ENCODE measurements around the gene PPP2R5D. TPM values are rescaled to one million over a fixed set of nuclear protein-coding genes. Genes with fewer than 3 reads are reported as not detected.
A peak's percentile ranks its signal among the peaks of the same experiment; 100 is the strongest.

Gene PPP2R5D
- total RNA-seq, 2 donors from 2014 or later, result 57.5 to 59.1 TPM

GRCh38 chr6:43052225-43052841 lies 68.0 kb downstream of the PPP2R5D start:
- Mint-ChIP-seq H3K27me3 (ENCODE audit: insufficient read depth) (no peaks in the 10 kb centered on the region), H3K4me3 (peak overlapping the region; percentile 98), H3K36me3 (ENCODE audit: low read depth) (peaks cover 56% of the 10 kb centered on the region), H3K9me3 (no peaks in the 10 kb centered on the region), H3K27ac (peak overlapping the region; percentile 95), H3K4me1 (peaks cover 23% of the 10 kb centered on the region)
- 94 to 96% methylated on average over 14 to 19 of the region's 19 CpGs for WGBS, 2 experiments (ENCODE audit: insufficient coverage in 1 of 2, insufficient read length in 1 of 2)
- Histone ChIP-seq H3K4me1 (ENCODE audit: control insufficient read depth, insufficient read depth, low read length) (peaks cover 3% of the 10 kb centered on the region), H3K9ac (ENCODE audit: extremely low read depth, low read length, poor library complexity, severe bottlenecking) (peak overlapping the region; percentile 89), H3K4me3 (ENCODE audit: low read length) (peak overlapping the region; percentile 93), H3K36me3 (ENCODE audit: control insufficient read depth, insufficient read depth, low read length) (peaks cover 68% of the 10 kb centered on the region), H3K27me3 (ENCODE audit: control insufficient read depth, insufficient read depth, low read length, poor library complexity, severe bottlenecking) (no peaks in the 10 kb centered on the region), H3K27ac (ENCODE audit: low read depth, low read length) (no peak overlapping the region), H3K9me3 (ENCODE audit: control insufficient read depth, low read length) (no peaks in the 10 kb centered on the region)
- no peak for DNase-seq
- no peak for TF ChIP-seq CTCF (conservative IDR thresholded peaks at IDR 0.05)

- peak; percentile 77 for DNase-seq
Measured at GRCh38 chr6:43052842-43053544, 68.6 kb downstream of the PPP2R5D start.

More at GRCh38 chr6:43052842-43053544, 68.6 kb downstream of the PPP2R5D start:
- peak overlapping the region; percentile 93 for H3K4me3 ChIP-seq (ENCODE audit: low read length)
- peak overlapping the region; percentile 61 for H3K27ac ChIP-seq (ENCODE audit: low read depth, low read length)
- peak overlapping the region; percentile 89 for H3K9ac ChIP-seq (ENCODE audit: extremely low read depth, low read length, poor library complexity, severe bottlenecking)
- no peak for TF ChIP-seq CTCF (conservative IDR thresholded peaks at IDR 0.05)
- no peaks in the 10 kb centered on the region for H3K27me3 ChIP-seq (ENCODE audit: control insufficient read depth, insufficient read depth, low read length, poor library complexity, severe bottlenecking)
- H3K36me3 ChIP-seq (ENCODE audit: control insufficient read depth, insufficient read depth, low read length), result peaks cover 67% of the 10 kb centered on the region
- H3K27me3 Mint-ChIP-seq (ENCODE audit: insufficient read depth), result no peaks in the 10 kb centered on the region
- no peaks in the 10 kb centered on the region for H3K9me3 ChIP-seq (ENCODE audit: control insufficient read depth, low read length)
- H3K36me3 Mint-ChIP-seq (ENCODE audit: low read depth), result peaks cover 56% of the 10 kb centered on the region
- peak overlapping the region; percentile 95 for H3K27ac Mint-ChIP-seq
- 18 to 38% methylated on average over 9 to 22 of the region's 22 CpGs for WGBS, 2 experiments (ENCODE audit: insufficient coverage in 1 of 2, insufficient read length in 1 of 2)
- H3K4me1 Mint-ChIP-seq, result peaks cover 24% of the 10 kb centered on the region
- peak overlapping the region; percentile 98 for H3K4me3 Mint-ChIP-seq
- no peaks in the 10 kb centered on the region for H3K9me3 Mint-ChIP-seq
- H3K4me1 ChIP-seq (ENCODE audit: control insufficient read depth, insufficient read depth, low read length), result peaks cover 3% of the 10 kb centered on the region

All from endodermal cell (in vitro differentiated cells).